Endothelial cell of umbilical vein (primary cell): ENCODE results near the gene ISX. TPM values are rescaled to one million over a fixed set of nuclear protein-coding genes. Genes with fewer than 3 reads are reported as not detected.

Source experiments
- BruUV-seq: library from RNA; stranded (reverse); fragments of 400-500 nt; replicated peaks from 2 replicates; lab custom pipeline; 2021; lab: Mats Ljungman, UMichigan
- CTCF ChIA-PET: fragments of 300-600, 350-600 bp; sonication (Branson Sonifier 250); formaldehyde crosslinking; loops from one replicate; lab custom pipeline; 2021; ENCODE audit warnings: antibody characterized with exemption, inconsistent platforms; lab: Charles Lee
- POLR2A ChIA-PET: fragments of 300-600, 350-600 bp; sonication (Branson Sonifier 250); formaldehyde crosslinking; loops from one replicate; lab custom pipeline; 2021; ENCODE audit warnings: antibody characterized with exemption, inconsistent platforms; lab: Charles Lee
- DNase-seq: peaks from one replicate; pipeline ENCODE4 v3.0.0-alpha.2; 2011; ENCODE audit warnings: low read depth, low spot score
- FAIRE-seq: peaks from 2 replicates; lab custom pipeline; 2011; peaks lifted over from hg19 to GRCh38; lab: Jason Lieb, UNC
- H2AFZ ChIP-seq: 2 replicates; pipeline ENCODE4 v1.6.0; 2012; ENCODE audit warnings: low read depth, low read length, control low read depth, inconsistent platforms
- H3K27ac ChIP-seq: 2 replicates; pipeline ENCODE4 v1.5.1; 2011; ENCODE audit warnings: low read depth, mild to moderate bottlenecking, control low read depth, low read length, moderate library complexity; ENCODE audit not compliant: insufficient read depth
- H3K27me3 ChIP-seq, 2 experiments: 2 replicates each; pipeline versions ENCODE4 v1.6.0 to v1.6.1; 2011; ENCODE audit warnings: low read length in 2 of 2, mixed read lengths in 1 of 2; ENCODE audit not compliant: control insufficient read depth in 2 of 2, insufficient read depth in 2 of 2
- H3K36me3 ChIP-seq, 2 experiments: 2 replicates in 1 of 2; 3 replicates in 1 of 2; pipeline ENCODE4 v1.5.1; 2011; ENCODE audit warnings: low read length in 2 of 2, mild to moderate bottlenecking in 1 of 2, moderate library complexity in 1 of 2; ENCODE audit not compliant: control insufficient read depth in 2 of 2, insufficient read depth in 2 of 2; ENCODE audit errors: extremely low read depth in 1 of 2
- H3K4me1 ChIP-seq: 3 replicates; pipeline ENCODE4 v1.5.1; 2011; ENCODE audit warnings: mild to moderate bottlenecking, low read length; ENCODE audit not compliant: control insufficient read depth, insufficient read depth; ENCODE audit errors: extremely low read depth
- H3K4me2 ChIP-seq: 2 replicates; pipeline ENCODE4 v1.6.1; 2011; ENCODE audit warnings: low read length, control low read depth, mixed read lengths; ENCODE audit not compliant: insufficient read depth
- H3K4me3 ChIP-seq, 3 experiments: fragments of 200-600 bp in 1 of 3; sonication (generic), shearing (Covaris generic) in 1 of 3; replicated peaks in 1 of 3; 2 replicates each; pipeline ENCODE4 v1.5.1; 2011 to 2016; ENCODE audit warnings: control low read depth in 3 of 3, low read length in 3 of 3, mild to moderate bottlenecking in 2 of 3, inconsistent platforms in 1 of 3, low read depth in 1 of 3, moderate library complexity in 1 of 3; ENCODE audit not compliant: insufficient read depth in 1 of 3
- H3K79me2 ChIP-seq: 2 replicates; pipeline ENCODE4 v1.6.0; 2012; ENCODE audit warnings: low read length, inconsistent platforms; ENCODE audit not compliant: control insufficient read depth, insufficient read depth
- H3K9ac ChIP-seq: replicated peaks from 2 replicates; pipeline ENCODE3; 2011; ENCODE audit warnings: low read length, control low read depth; ENCODE audit not compliant: insufficient read depth; ENCODE audit errors: extremely low read depth
- H3K9me1 ChIP-seq: replicated peaks from 3 replicates; pipeline ENCODE4 v1.6.0; 2011; ENCODE audit warnings: mild to moderate bottlenecking, low read length; ENCODE audit not compliant: control insufficient read depth, insufficient read depth; ENCODE audit errors: extremely low read depth
- H3K9me3 ChIP-seq: replicated peaks from 2 replicates; pipeline ENCODE4 v1.5.1; 2012; ENCODE audit warnings: low read length, inconsistent platforms; ENCODE audit not compliant: control insufficient read depth, insufficient read depth
- H4K20me1 ChIP-seq: replicated peaks from 2 replicates; pipeline ENCODE3; 2011; ENCODE audit warnings: mild to moderate bottlenecking, low read length; ENCODE audit not compliant: control insufficient read depth, insufficient read depth; ENCODE audit errors: extremely low read depth
- EZH2 ChIP-seq: IDR thresholded peaks from 2 replicates; pipeline ENCODE4 v1.6.1; 2012; ENCODE audit warnings: borderline replicate concordance, low read depth, mild to moderate bottlenecking, moderate library complexity, low read length, inconsistent platforms; ENCODE audit not compliant: severe bottlenecking
- GATA2 ChIP-seq: IDR thresholded peaks from 2 replicates; pipeline ENCODE4 v1.7.0; 2011; ENCODE audit warnings: low read depth, mild to moderate bottlenecking, moderate library complexity, mixed read lengths, low read length; ENCODE audit not compliant: insufficient read length, insufficient read depth
- JUN ChIP-seq: IDR thresholded peaks from 2 replicates; pipeline ENCODE4 v1.6.1; 2011; ENCODE audit warnings: borderline replicate concordance, low read depth; ENCODE audit not compliant: insufficient read length, insufficient read depth
- MYC ChIP-seq: IDR thresholded peaks from one replicate; pipeline ENCODE4 v1.6.1; 2011; ENCODE audit warnings: mild to moderate bottlenecking, low read depth, low read length
- POLR2A ChIP-seq: IDR thresholded peaks from 2 replicates; pipeline ENCODE4 v1.6.1; 2012; ENCODE audit warnings: low read depth, mild to moderate bottlenecking, control low read depth, low read length
- dilution Hi-C: fragments of 300-500 bp; cut with MboI; formaldehyde crosslinking; loops from one replicate; pipeline ENCODE4 v1.15.0; 2019; ENCODE audit warnings: low sequenced_read_pairs; ENCODE audit not compliant: extremely low pct_ligation_motif_present
- intact Hi-C: fragments of 100-400 bp; cut with micrococcal nuclease; formaldehyde crosslinking; loops from one replicate; pipeline ENCODE4 v1.10.0; 2022
- polyA plus RNA-seq, 4 experiments: library from polyadenylated mRNA; depleted of rRNA in 3 of 4; stranded (reverse) in 3 of 4; unstranded in 1 of 4; fragments of >200 nt; gene quantifications; 2 replicates each; pipeline versions ENCODE4 v1.2.1 to v1.2.3, GENCODE V29; 2011 to 2012; ENCODE audit warnings: missing spikeins in 1 of 4
- total RNA-seq: library from RNA; stranded (reverse); gene quantifications from 2 replicates; pipeline ENCODE4 v1.2.3, GENCODE V29; 2021
- TF ChIP-seq, protein P1 (sequence below), 2 donors: IDR thresholded peaks; 1 replicate in 1 of 2; 2 replicates in 1 of 2; pipeline ENCODE4 v1.5.1; 2011; ENCODE audit warnings: low read length in 2 of 2, mild to moderate bottlenecking in 2 of 2, moderate library complexity in 2 of 2, control low read depth in 1 of 2, inconsistent platforms in 1 of 2, low read depth in 1 of 2; ENCODE audit not compliant: insufficient read depth in 1 of 2; ENCODE audit errors: extremely low read depth in 1 of 2

The ISX gene
- total and polyA plus RNA-seq, 2 donors (not counting 3 experiments of a cell fraction or from before 2014, with no cell fraction given): not detected

DNA sequence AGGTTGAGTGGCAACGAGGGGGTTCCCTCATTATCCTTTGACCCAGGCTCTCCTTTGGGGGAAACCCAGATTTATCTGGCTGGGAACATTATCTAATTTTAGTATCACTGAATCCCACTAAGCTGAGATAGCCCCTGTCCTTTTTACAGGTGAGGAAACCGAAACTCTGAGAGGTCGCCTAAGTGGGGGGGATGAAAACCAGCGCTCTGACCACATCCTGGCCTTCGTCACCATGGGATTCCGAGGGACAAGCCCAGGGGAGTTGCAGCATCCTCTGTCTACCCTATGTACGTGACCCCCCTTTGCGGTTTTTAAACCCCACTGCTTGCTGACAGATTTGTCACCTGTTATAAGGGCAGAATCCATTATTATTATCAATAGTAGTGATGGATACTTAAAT, 61.0 kb downstream of the ISX start:
- DNase-seq (no peak), FAIRE-seq (no peak)
- BruUV-seq: no TSS peak
- POLR2A ChIA-PET: no interaction called here
- Histone ChIP-seq H3K27ac (no peak overlapping the region), H3K9me3 (no peaks in the 10 kb centered on the region), H4K20me1 (no peaks in the 10 kb centered on the region), H3K36me3 (no peaks in the 10 kb centered on the region), H3K79me2 (no peaks in the 10 kb centered on the region), H3K4me2 (no peak overlapping the region), H3K9ac (no peak overlapping the region), H2AFZ (no peak overlapping the region), H3K4me1 (no peaks in the 10 kb centered on the region), H3K9me1 (no peaks in the 10 kb centered on the region), H3K4me3 (no peak overlapping the region), H3K27me3 (no peaks in the 10 kb centered on the region)
- CTCF ChIA-PET: interaction anchor here (1.2 to 2.1 kb wide), 2 partner anchors 13 to 28 kb away, joined by 3 to 6 read pairs; no protein-coding TSS in a partner anchor
- TF ChIP-seq JUN: no peak
- intact Hi-C loops: no loop called here
- dilution Hi-C loops: no loop called here

DNA sequence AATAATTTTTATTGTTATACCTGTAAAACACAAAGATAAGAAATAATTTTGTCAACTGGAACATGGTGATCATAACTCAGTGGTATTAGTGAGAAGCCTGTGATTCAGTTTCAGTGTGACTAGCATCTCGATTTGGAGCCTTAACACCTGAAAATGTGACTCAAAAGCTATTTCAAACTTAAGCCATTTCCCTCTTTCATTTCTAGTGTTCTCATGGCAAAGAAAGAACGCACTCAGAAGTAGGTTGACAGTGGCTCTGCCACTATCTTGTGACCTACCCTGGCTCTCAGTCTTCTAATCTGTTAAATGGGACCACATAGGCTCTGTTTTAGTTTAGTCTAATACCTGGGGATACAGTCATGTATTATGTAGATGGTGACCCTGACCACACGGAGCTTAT, 62.7 kb downstream of the ISX start:
- Histone ChIP-seq H3K9me3 (no peaks in the 10 kb centered on the region), H3K27me3 (no peaks in the 10 kb centered on the region), H3K4me1 (no peaks in the 10 kb centered on the region), H2AFZ (no peak overlapping the region), H3K36me3 (no peaks in the 10 kb centered on the region), H3K4me2 (no peak overlapping the region), H3K4me3 (no peak overlapping the region), H3K27ac (no peak overlapping the region), H4K20me1 (no peaks in the 10 kb centered on the region), H3K9me1 (no peaks in the 10 kb centered on the region), H3K79me2 (no peaks in the 10 kb centered on the region), H3K9ac (no peak overlapping the region)
- intact Hi-C loops (no loop called here), dilution Hi-C loops (no loop called here)
- POLR2A ChIA-PET: no interaction called here
- CTCF ChIA-PET: interaction anchor here (0.6 kb wide), 1 partner anchor 134 kb away, joined by 3 read pairs; no protein-coding TSS in a partner anchor
- TF ChIP-seq EZH2: no peak
- no peak for TF ChIP-seq POLR2A
- TF ChIP-seq MYC: no peak
- TF ChIP-seq, protein P1, sequence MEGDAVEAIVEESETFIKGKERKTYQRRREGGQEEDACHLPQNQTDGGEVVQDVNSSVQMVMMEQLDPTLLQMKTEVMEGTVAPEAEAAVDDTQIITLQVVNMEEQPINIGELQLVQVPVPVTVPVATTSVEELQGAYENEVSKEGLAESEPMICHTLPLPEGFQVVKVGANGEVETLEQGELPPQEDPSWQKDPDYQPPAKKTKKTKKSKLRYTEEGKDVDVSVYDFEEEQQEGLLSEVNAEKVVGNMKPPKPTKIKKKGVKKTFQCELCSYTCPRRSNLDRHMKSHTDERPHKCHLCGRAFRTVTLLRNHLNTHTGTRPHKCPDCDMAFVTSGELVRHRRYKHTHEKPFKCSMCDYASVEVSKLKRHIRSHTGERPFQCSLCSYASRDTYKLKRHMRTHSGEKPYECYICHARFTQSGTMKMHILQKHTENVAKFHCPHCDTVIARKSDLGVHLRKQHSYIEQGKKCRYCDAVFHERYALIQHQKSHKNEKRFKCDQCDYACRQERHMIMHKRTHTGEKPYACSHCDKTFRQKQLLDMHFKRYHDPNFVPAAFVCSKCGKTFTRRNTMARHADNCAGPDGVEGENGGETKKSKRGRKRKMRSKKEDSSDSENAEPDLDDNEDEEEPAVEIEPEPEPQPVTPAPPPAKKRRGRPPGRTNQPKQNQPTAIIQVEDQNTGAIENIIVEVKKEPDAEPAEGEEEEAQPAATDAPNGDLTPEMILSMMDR (IDR thresholded peaks at IDR 0.05; ENCODE audit: extremely low read depth in 1 of 2, insufficient read depth in 1 of 2, low read depth in 1 of 2, low read length in 2 of 2): no peak
- no peak for TF ChIP-seq JUN
- TF ChIP-seq GATA2: no peak
- no TSS peak for BruUV-seq
- FAIRE-seq (no peak), DNase-seq (no peak)
